ENCODE measurements around the gene MYO5B.

- no peak for TF ChIP-seq CTCF (IDR thresholded peaks at IDR 0.05; ENCODE audit: low read depth, low read length, missing input control)
- TF ChIP-seq JUND (IDR thresholded peaks at IDR 0.05) = no peak
Observed at GRCh38 chr18:50044402-50044801, 150.5 kb downstream of the MYO5B start.

Measured in liver (tissue), 3 donors.